Naive B cell (primary cell): ENCODE data around the gene RIPPLY3. TPM values are rescaled to one million over a fixed set of nuclear protein-coding genes. Genes with fewer than 3 reads are reported as not detected.
"Not testable (repeated sequence)": the region's sequence is repeated elsewhere in the genome, so short reads cannot be mapped to it uniquely, and the experiment has no call there.

Source experiments
- ATAC-seq, 2 donors: fragments of 150-1000 bp; cut with Tn5 transposase; 2 replicates each; pipeline ENCODE4 v1.10.0; 2021; ENCODE audit warnings: low read depth in 2 of 2, mild to moderate bottlenecking in 2 of 2, moderate library complexity in 2 of 2
- DNase-seq: peaks from one replicate; pipeline ENCODE4 v3.0.0; 2022
- H3K27ac Mint-ChIP-seq, 6 donors: one replicate each; pipeline ENCODE4 v1.8.0; 2020 to 2022; ENCODE audit warnings: mild to moderate bottlenecking in 6 of 6, mixed read lengths in 6 of 6, moderate library complexity in 5 of 6, inconsistent platforms in 2 of 6
- H3K27me3 Mint-ChIP-seq, 3 donors: one replicate each; pipeline ENCODE4 v1.8.0; 2021 to 2022; ENCODE audit warnings: mixed read lengths in 3 of 3, mild to moderate bottlenecking in 1 of 3
- H3K36me3 Mint-ChIP-seq, 2 donors: one replicate each; pipeline ENCODE4 v1.8.0; 2020 to 2022; ENCODE audit warnings: mixed read lengths in 2 of 2, inconsistent platforms in 1 of 2, mild to moderate bottlenecking in 1 of 2
- H3K4me1 Mint-ChIP-seq, 3 donors: one replicate each; pipeline ENCODE4 v1.8.0; 2020 to 2022; ENCODE audit warnings: mixed read lengths in 3 of 3, inconsistent platforms in 1 of 3, mild to moderate bottlenecking in 1 of 3, moderate library complexity in 1 of 3
- H3K4me3 Mint-ChIP-seq, 8 donors: one replicate each; pipeline ENCODE4 v1.8.0; 2020 to 2022; ENCODE audit warnings: mild to moderate bottlenecking in 8 of 8, mixed read lengths in 8 of 8, moderate library complexity in 8 of 8, inconsistent platforms in 2 of 8
- H3K9me3 Mint-ChIP-seq, 7 donors: one replicate each; pipeline ENCODE4 v1.8.0; 2020 to 2022; ENCODE audit warnings: mixed read lengths in 7 of 7, mild to moderate bottlenecking in 5 of 7, inconsistent platforms in 2 of 7, moderate library complexity in 1 of 7
- polyA plus RNA-seq, 6 donors: library from polyadenylated mRNA; unstranded; fragments of 300-500 nt; fragmentation: Illumina TruSeq; gene quantifications; one replicate each; pipeline ENCODE4 v1.2.3, GENCODE V29; 2021; ENCODE audit warnings: low read depth in 6 of 6

Gene RIPPLY3
- polyA plus RNA-seq, 6 donors from 2014 or later: not detected

GRCh38 chr21:37005548-37006485 lies 685 bp upstream of the RIPPLY3 start:
- ATAC-seq (peak in 1 of 2 donors; percentile 10), DNase-seq (no peak)
- Mint-ChIP-seq H3K4me3 (peak overlapping the region; percentile 24 to 60 (median 43)), H3K27ac (no peak overlapping the region), H3K9me3 (no peaks in the 10 kb centered on the region), H3K36me3 (no peaks in the 10 kb centered on the region), H3K4me1 (peaks cover 8 to 24% (median 12%) of the 10 kb centered on the region in 3 donors), H3K27me3 (peaks cover 22 to 34% (median 27%) of the 10 kb centered on the region in 3 donors)

DNA sequence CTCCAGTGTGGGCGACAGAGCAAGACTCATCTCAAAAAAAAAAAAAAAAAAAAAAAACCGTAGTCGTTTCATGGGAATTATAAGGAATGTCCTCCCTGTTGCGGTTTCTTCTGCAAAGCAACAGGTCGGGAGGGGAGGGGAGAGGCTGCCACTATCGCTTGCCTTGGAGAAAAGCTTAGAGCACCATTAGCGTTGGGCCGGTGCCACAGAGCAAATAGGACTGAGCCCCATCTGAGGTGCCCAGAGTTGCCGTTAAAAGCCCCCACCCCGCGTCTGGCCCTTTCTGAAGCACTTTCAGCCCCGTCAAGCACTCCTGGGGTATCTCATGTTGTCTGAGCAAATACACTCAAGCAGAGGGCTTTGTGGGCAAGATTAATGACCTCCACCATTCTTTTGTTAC lies 2.2 kb downstream of the RIPPLY3 start:
- Mint-ChIP-seq H3K27ac (no peak overlapping the region), H3K4me1 (peaks cover 8 to 21% (median 12%) of the 10 kb centered on the region in 3 donors), H3K27me3 (peaks cover 35 to 56% (median 43%) of the 10 kb centered on the region in 3 donors), H3K9me3 (no peaks in the 10 kb centered on the region), H3K36me3 (no peaks in the 10 kb centered on the region), H3K4me3 (no peak overlapping the region)
- no peak for DNase-seq
- ATAC-seq: no peak

DNA sequence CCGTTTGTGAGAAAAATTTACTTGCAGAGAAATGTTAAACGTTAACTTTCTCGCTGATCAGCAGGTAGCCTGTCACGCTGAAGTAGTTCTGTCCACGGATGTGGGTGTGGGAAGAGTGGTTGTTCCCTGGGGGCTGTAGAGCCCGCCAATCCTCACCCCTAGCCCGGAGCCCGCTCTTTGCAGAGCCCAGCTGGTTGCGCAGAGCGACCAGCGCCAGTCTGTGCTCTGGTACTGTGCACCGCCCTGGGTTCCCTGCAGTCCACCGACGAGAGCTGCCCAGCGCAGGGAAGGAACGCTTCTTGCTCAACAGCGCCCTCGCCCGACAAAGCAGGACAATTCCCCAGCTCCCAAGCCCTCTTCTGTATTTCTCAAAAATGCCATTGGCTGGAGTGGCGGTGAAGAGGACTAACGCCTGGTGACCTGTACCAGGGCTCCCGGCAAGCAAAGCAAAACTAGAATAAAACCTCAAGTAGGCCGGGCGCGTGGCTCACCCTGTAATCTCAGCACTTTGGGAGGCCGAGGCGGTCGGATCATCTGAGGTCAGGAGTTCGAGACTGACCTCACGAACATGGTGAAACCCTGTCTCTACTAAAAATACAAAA lies 3.3 kb downstream of the RIPPLY3 start:
- no peaks in the 10 kb centered on the region for H3K36me3 Mint-ChIP-seq
- DNase-seq: peak; percentile 59
- H3K9me3 Mint-ChIP-seq: no peaks in the 10 kb centered on the region
- peaks cover 41 to 63% (median 53%) of the 10 kb centered on the region in 3 donors for H3K27me3 Mint-ChIP-seq
- peaks cover 8 to 21% (median 12%) of the 10 kb centered on the region in 3 donors for H3K4me1 Mint-ChIP-seq
- peak overlapping the region; percentile 42 to 76 (median 68) for H3K4me3 Mint-ChIP-seq
- H3K27ac Mint-ChIP-seq: peak overlapping the region in 1 of 6 donors; percentile 11
- ATAC-seq: peak; percentile 78 to 83

DNA sequence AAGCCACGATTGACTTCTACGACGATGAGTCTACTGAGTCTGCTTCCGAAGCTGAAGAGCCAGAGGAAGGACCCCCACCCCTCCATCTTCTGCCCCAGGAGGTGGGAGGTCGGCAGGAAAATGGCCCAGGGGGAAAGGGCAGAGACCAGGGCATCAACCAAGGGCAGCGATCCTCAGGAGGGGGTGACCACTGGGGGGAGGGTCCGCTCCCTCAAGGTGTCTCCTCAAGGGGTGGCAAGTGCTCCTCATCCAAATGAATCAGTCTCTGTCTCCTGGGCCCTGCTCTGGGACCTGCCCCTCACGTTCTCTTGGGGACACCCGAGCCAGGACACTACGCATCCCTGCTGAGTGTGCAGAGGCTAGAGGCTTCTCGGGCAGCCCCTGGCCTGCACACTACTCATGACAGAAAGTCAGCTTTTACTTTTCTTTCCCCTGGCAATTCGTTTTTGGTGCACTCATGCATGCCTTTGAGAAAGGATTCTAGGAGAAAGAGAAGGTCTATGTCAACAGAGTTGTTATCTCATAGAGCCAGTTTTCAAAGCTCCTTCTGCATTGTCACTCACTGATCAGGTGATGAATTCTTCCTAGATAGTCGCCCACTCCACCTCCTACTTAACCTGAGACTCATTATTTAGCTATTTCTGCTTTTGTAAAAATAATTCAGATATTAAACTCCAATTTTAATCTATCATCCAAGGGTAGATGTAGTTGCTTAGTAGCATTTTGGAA lies 11.6 kb downstream of the RIPPLY3 start:
- Mint-ChIP-seq H3K4me3 (no peak overlapping the region), H3K9me3 (no peaks in the 10 kb centered on the region), H3K27ac (no peak overlapping the region), H3K4me1 (no peaks in the 10 kb centered on the region), H3K27me3 (peaks cover 11 to 28% (median 12%) of the 10 kb centered on the region in 3 donors), H3K36me3 (no peaks in the 10 kb centered on the region)
- no peak for ATAC-seq
- DNase-seq: no peak

DNA sequence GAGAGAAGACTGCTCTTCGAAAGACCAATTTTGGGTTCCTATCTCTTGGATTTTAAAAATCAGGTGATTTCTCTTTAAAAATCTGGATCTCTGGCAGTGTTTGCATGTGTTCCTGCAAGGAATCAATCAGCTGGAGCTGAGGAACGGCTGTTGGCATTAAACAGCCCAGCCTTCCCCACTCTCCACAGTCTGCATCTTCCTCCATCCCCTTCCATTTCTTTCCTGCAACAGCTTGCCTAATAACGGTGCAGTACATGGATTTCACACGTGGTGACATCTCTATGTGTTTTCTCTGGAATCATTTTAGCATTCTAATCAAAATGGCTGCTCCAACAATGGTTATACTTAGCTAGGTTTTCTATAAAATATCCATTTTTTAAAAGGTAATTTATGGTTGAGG lies 20.0 kb downstream of the RIPPLY3 start:
- Mint-ChIP-seq H3K36me3 (no peaks in the 10 kb centered on the region), H3K27ac (no peak overlapping the region), H3K9me3 (peaks cover 0 to 3% (median 2%) of the 10 kb centered on the region in 7 donors), H3K4me1 (no peaks in the 10 kb centered on the region), H3K27me3 (peaks cover 0 to 8% (median 0%) of the 10 kb centered on the region in 3 donors), H3K4me3 (no peak overlapping the region)
- DNase-seq (no peak), ATAC-seq (no peak)

- ATAC-seq (no peak), DNase-seq (no peak)
- peaks cover 0 to 2% (median 0%) of the 10 kb centered on the region in 7 donors for H3K9me3 Mint-ChIP-seq
- H3K36me3 Mint-ChIP-seq: no peaks in the 10 kb centered on the region
- H3K4me1 Mint-ChIP-seq: no peaks in the 10 kb centered on the region
- no peak overlapping the region for H3K27ac Mint-ChIP-seq
- peaks cover 0 to 8% (median 5%) of the 10 kb centered on the region in 3 donors for H3K27me3 Mint-ChIP-seq
- H3K4me3 Mint-ChIP-seq: no peak overlapping the region
These were observed 22.1 kb downstream of the RIPPLY3 start for GRCh38 chr21:37028570-37028969.

DNA sequence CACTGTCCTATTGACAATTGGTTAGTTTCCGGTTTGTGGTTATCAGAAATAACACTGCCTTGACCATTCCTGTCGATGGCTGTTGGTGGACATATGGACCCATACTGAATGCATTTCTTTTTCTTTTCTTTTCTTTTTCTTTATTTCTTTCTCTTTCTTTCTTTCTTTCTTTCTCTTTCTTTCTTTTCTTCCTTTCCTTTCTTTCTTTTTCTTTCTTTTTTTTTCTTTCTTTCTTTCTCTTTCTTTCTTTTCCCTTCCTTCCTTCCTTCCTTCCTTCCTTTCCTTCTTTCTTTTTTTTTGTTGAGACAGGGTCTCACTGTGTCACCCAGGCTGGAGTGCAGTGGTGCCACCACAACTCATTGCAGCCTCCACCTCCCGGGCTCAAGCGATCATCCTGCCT lies 24.4 kb downstream of the RIPPLY3 start:
- DNase-seq: no peak

GRCh38 chr21:37032293-37032692 lies 25.8 kb downstream of the RIPPLY3 start:
- Mint-ChIP-seq H3K4me1 (no peaks in the 10 kb centered on the region), H3K27ac (peak overlapping the region in 1 of 6 donors; percentile 30), H3K9me3 (no peaks in the 10 kb centered on the region), H3K4me3 (peak overlapping the region in 1 of 8 donors; percentile 36), H3K27me3 (peaks cover 0 to 5% (median 0%) of the 10 kb centered on the region in 3 donors), H3K36me3 (no peaks in the 10 kb centered on the region)
- ATAC-seq (no peak), DNase-seq (no peak)

More for the DNA sequence above, 24.4 kb downstream of the RIPPLY3 start:
- no peak for ATAC-seq
- H3K27ac Mint-ChIP-seq: no peak overlapping the region
- H3K4me3 Mint-ChIP-seq: peak overlapping the region in 1 of 8 donors; percentile 64
- H3K27me3 Mint-ChIP-seq: peaks cover 0 to 8% (median 5%) of the 10 kb centered on the region in 3 donors
- H3K9me3 Mint-ChIP-seq: peaks cover 0 to 2% (median 0%) of the 10 kb centered on the region in 7 donors
- H3K4me1 Mint-ChIP-seq: no peaks in the 10 kb centered on the region
- H3K36me3 Mint-ChIP-seq: no peaks in the 10 kb centered on the region

- H3K36me3 Mint-ChIP-seq: no peaks in the 10 kb centered on the region
- H3K27me3 Mint-ChIP-seq: peaks cover 0 to 5% (median 0%) of the 10 kb centered on the region in 3 donors
- H3K4me1 Mint-ChIP-seq: no peaks in the 10 kb centered on the region
- H3K27ac Mint-ChIP-seq: no peak overlapping the region
- ATAC-seq: no peak
- no peaks in the 10 kb centered on the region for H3K9me3 Mint-ChIP-seq
- DNase-seq: no peak
- H3K4me3 Mint-ChIP-seq: no peak overlapping the region
These were observed 26.5 kb downstream of the RIPPLY3 start for GRCh38 chr21:37032877-37033471.

DNA sequence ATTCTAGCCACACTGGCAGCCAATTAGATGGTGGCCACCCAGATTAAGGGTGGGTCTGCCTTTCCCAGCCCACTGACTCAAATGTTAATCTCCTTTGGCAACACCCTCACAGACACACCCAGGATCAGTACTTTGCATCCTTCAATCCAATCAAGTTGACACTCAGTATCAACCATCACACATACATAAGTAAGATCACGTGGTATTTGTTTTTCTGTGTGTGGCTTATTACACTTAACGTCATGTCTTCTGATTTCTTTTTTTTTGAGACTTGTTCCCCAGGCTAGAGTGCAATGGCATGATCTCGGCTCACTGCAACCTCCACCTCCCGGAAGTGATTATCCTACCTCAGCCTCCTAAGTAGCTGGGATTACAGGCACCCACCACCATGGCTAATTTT lies 27.9 kb downstream of the RIPPLY3 start:
- H3K4me1 Mint-ChIP-seq, H3K27me3 Mint-ChIP-seq: not testable (repeated sequence)
- H3K4me3 Mint-ChIP-seq: peak overlapping the region in 1 of 8 donors; percentile 45

GRCh38 chr21:37036177-37036576 lies 29.7 kb downstream of the RIPPLY3 start:
- no peak for ATAC-seq
- no peak overlapping the region for H3K27ac Mint-ChIP-seq
- peaks cover 0 to 8% (median 5%) of the 10 kb centered on the region in 3 donors for H3K27me3 Mint-ChIP-seq
- H3K36me3 Mint-ChIP-seq: no peaks in the 10 kb centered on the region
- no peak overlapping the region for H3K4me3 Mint-ChIP-seq
- DNase-seq: no peak
- no peaks in the 10 kb centered on the region for H3K9me3 Mint-ChIP-seq
- no peaks in the 10 kb centered on the region for H3K4me1 Mint-ChIP-seq

More for the DNA sequence above, 27.9 kb downstream of the RIPPLY3 start:
- ATAC-seq, H3K9me3 Mint-ChIP-seq, DNase-seq, H3K27ac Mint-ChIP-seq, H3K36me3 Mint-ChIP-seq: not testable (repeated sequence)

DNA sequence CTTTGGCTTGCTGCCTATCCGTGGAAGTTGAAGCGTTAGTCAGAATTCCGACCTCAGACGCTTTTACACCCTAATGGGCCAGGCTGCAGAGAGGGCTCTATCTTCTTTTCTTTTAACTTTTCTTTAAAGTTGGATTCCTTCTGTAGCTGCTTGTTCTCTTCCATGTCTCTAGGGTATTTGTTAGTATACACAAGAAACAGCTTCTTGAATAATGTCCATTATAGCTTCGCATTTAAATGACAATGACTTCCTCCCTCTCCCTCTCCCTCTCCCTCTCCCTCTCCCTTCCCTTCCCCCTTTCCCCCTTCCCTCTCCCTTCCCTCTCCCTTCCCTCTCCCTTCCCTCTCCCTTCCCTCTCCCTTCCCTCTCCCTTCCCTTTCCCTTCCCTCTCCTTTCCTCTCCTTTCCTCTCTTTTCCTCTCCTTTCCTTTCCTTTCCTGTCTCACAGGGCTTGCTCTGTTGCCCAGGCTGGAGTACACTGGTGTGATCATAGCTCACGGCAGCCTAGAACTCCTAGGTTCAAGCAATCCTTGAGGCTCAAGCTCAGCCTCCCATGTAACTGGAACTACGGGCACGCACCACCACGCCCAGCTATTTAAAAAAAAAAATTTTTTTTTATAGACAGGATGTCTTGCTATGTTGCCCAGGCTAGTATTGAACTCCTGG lies 33.0 kb downstream of the RIPPLY3 start:
- peaks cover 0 to under 1% (median under 1%) of the 10 kb centered on the region in 3 donors for H3K4me1 Mint-ChIP-seq
- no peak overlapping the region for H3K27ac Mint-ChIP-seq
- DNase-seq: no peak
- ATAC-seq: no peak
- no peaks in the 10 kb centered on the region for H3K36me3 Mint-ChIP-seq
- peaks cover 0 to 8% (median 0%) of the 10 kb centered on the region in 3 donors for H3K27me3 Mint-ChIP-seq
- H3K9me3 Mint-ChIP-seq: no peaks in the 10 kb centered on the region
- H3K4me3 Mint-ChIP-seq: no peak overlapping the region
